Hepatocyte (in vitro differentiated cells): ENCODE measurements around the gene SLC2A10.

Experiments used
- EZH2phosphoT487 ChIP-seq: fragments of 200-600 bp; sonication (generic); IDR thresholded peaks from one replicate; pipeline ENCODE4 v1.6.1; 2018; ENCODE audit warnings: antibody characterized with exemption, mild to moderate bottlenecking, low read depth, moderate library complexity; ENCODE audit not compliant: unreplicated experiment, severe bottlenecking
- TF ChIP-seq, protein P1 (sequence below): fragments of 200-600 bp; sonication (generic); IDR thresholded peaks from 2 replicates; pipeline ENCODE4 v1.5.1; 2016; ENCODE audit warnings: antibody characterized with exemption, mild to moderate bottlenecking; ENCODE audit not compliant: poor library complexity

DNA sequence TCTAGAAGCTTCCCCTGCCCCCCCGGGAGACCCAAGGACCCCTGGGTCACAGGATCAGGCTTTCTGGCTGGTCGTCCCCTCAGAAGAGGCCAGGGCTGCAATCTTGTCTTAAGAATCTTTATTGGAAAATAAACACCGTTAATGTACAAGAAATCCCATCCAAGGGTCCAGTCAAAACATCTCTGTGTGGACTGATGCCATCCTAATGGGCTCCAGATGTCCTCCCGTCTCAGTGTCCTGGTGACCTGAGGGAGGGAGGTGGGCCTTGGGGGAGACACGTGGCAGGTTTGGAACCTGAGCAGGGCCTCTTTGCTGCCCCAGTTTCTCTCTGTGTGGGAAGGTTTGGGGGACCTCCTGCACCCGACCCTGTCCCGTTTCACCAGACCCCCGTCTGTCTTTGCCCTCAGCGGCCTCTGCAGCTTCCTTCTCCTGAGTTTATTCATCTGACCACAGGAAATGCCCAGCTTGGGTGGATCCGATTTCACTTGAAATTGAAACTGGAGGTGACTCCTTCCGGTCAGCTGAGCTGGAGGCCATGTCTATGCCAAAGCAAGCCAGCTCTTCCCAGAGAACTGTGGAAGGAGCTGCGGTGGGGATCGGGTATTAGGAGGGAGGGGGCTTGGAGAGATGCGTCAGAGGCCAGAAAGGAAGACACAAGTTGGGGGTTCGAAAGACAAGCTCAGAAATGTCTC lies 75.1 kb downstream of the SLC2A10 start:
- TF ChIP-seq, protein P1, sequence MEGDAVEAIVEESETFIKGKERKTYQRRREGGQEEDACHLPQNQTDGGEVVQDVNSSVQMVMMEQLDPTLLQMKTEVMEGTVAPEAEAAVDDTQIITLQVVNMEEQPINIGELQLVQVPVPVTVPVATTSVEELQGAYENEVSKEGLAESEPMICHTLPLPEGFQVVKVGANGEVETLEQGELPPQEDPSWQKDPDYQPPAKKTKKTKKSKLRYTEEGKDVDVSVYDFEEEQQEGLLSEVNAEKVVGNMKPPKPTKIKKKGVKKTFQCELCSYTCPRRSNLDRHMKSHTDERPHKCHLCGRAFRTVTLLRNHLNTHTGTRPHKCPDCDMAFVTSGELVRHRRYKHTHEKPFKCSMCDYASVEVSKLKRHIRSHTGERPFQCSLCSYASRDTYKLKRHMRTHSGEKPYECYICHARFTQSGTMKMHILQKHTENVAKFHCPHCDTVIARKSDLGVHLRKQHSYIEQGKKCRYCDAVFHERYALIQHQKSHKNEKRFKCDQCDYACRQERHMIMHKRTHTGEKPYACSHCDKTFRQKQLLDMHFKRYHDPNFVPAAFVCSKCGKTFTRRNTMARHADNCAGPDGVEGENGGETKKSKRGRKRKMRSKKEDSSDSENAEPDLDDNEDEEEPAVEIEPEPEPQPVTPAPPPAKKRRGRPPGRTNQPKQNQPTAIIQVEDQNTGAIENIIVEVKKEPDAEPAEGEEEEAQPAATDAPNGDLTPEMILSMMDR, result no peak
- TF ChIP-seq EZH2phosphoT487, result no peak
